A549 (cell line): Measurements from ENCODE around the gene TRAPPC5.

Source experiments
- CEBPB ChIP-seq, 2 experiments: fragments of >200 bp in 1 of 2; sonication (Bioruptor Twin) in 1 of 2; formaldehyde crosslinking in 1 of 2; IDR thresholded peaks; 2 replicates each; pipeline ENCODE4 v1.6.1; 2012 to 2016
- CHD4 ChIP-seq: fragments of 200-600 bp; sonication (generic); IDR thresholded peaks from 2 replicates; pipeline ENCODE4 v1.6.1; 2016; ENCODE audit warnings: antibody characterized with exemption, mild to moderate bottlenecking, borderline replicate concordance
- TFCP2L1 ChIP-seq: fragments of 250-450 bp; sonication (Bioruptor Pico); IDR thresholded peaks from 2 replicates; pipeline ENCODE4 v1.5.0; 2021; ENCODE audit warnings: mild to moderate bottlenecking

DNA sequence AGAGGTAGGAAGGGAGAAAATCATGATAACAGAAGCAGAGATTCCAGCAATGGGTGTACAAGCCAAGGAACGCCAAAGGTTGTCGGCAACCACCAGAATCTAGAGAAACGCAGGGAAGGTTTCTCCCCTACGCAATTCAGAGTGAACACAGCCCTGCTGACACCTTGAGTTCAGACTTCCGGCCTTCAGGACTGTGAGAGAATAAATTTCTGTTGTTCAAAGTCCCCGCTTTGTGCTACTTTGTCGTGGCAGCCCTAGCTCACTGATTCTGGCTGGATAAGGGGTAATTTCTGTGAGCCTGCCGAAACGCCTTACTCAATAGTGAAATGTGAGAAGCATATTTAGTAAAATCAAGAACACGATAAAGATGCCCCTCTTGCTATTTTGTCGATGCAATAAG lies 56.6 kb downstream of the TRAPPC5 start:
- TF ChIP-seq CHD4 = no peak
- no peak for TF ChIP-seq CEBPB (IDR thresholded peaks at IDR 0.05)
- no peak for TF ChIP-seq TFCP2L1 (CRISPR knock-in tag)
